C4-2B (cell line): ENCODE data around the gene IRAK3.

ENCODE experiments used
- ZFX ChIP-seq: fragments of 450-650 bp; IDR thresholded peaks from 2 replicates; pipeline ENCODE4 v1.6.1; 2017
- TF ChIP-seq, protein P1 (sequence below): fragments of 450-650 bp; conservative IDR thresholded peaks from 2 replicates; pipeline ENCODE4 v1.5.1; 2017; ENCODE audit warnings: mild to moderate bottlenecking

DNA sequence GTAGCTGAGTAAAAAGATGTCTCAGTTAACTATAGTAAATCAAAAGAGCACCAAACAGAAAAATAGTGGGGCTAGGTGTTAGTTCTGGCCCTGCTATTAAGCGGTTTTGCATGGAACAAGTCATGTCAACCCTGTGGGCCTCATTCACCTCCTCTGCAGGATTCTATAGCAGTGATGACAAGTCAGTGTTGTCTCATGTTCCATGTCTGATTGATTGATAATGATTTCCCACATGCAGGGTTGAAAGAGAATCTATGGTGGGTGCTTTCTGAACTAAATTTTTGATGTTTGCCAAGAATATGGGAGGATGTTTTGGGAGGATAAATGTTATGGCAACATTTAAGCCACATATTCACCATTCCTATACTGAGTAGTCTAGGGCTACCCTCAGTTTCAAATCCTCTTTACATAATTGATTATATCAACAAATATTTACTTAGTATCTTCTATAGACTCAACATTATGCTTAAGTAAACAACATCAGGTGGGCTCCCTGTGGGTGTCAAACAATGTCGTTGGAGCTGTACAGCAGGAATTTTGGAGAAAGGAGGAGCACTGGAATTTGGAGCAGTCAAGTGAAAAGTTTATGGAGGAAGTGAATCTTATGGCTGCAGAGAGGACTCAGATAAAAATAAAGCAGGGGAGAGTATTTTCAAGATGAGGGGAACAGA is 48.6 kb downstream of the IRAK3 start:
- TF ChIP-seq, protein P1, sequence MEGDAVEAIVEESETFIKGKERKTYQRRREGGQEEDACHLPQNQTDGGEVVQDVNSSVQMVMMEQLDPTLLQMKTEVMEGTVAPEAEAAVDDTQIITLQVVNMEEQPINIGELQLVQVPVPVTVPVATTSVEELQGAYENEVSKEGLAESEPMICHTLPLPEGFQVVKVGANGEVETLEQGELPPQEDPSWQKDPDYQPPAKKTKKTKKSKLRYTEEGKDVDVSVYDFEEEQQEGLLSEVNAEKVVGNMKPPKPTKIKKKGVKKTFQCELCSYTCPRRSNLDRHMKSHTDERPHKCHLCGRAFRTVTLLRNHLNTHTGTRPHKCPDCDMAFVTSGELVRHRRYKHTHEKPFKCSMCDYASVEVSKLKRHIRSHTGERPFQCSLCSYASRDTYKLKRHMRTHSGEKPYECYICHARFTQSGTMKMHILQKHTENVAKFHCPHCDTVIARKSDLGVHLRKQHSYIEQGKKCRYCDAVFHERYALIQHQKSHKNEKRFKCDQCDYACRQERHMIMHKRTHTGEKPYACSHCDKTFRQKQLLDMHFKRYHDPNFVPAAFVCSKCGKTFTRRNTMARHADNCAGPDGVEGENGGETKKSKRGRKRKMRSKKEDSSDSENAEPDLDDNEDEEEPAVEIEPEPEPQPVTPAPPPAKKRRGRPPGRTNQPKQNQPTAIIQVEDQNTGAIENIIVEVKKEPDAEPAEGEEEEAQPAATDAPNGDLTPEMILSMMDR, result no peak
- no peak for TF ChIP-seq ZFX
